T47D (cell line): ENCODE measurements around the gene ZNF462.

Experiments used
- DNase-seq, 2 experiments: peaks; one replicate each; pipeline versions ENCODE4 v3.0.0 to v3.0.0-alpha.2; 2011 to 2012; ENCODE audit warnings: low read depth in 1 of 2, low spot score in 1 of 2
- JUND ChIP-seq: IDR thresholded peaks from 2 replicates; pipeline ENCODE4 v1.6.1; 2012; ENCODE audit warnings: low read depth
- in situ Hi-C: cut with HindIII; loops from 2 replicates; pipeline ENCODE4 v1.10.0; 2016; ENCODE audit warnings: low sequenced_read_pairs, low pct_unique_long_range_greater_than_20kb

Gene ZNF462

DNA sequence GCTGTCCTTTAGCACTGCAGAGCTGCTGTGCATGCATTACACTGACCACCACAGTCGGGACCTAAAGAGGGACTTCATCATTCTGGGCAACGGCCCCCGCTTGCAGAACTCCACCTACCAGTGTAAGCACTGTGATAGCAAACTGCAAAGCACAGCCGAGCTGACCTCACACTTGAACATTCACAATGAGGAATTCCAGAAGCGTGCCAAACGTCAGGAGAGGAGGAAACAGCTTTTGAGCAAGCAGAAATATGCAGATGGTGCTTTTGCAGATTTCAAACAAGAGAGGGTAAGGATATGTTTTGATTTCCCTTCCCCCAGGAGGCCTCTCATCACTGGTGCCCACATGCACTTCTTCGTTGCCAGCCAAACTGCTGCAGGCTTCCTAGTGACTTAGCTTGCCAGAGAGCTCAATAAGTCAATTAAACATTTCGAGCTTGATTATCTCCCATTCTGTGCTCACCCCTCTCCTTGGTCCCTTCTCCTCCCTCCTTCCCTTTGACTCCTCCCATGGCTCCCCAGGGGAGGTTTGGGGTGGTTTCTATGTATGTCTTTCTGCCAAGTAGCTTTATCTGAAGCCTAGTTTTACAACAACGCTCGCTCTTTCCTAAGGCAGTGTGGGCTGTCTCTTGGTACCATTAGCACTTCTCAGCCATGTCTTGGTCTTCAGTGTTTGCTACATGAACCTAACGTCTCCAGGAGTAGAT is 66.7 kb downstream of the ZNF462 start:
- in situ Hi-C loops = no loop called here
- no peak for DNase-seq
- TF ChIP-seq JUND = no peak

DNA sequence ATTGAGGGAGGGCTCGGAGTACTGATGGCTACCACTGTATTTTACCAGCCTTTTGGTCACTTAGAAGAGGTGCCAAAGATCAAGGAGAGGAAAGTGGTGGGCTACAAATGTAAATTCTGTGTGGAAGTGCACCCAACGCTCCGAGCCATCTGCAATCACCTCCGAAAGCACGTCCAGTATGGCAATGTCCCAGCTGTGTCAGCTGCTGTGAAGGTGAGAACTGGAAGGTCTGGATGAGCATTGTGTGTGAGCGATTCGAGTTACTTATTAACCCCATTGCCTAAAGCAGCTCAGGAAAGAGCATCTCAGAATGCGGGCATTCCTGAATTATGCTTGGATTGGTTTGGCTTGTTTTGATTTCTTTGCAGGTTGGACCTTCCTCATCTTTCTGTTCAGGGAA is 67.5 kb downstream of the ZNF462 start:
- DNase-seq = no peak
- TF ChIP-seq JUND = no peak
- in situ Hi-C loops = no loop called here

DNA sequence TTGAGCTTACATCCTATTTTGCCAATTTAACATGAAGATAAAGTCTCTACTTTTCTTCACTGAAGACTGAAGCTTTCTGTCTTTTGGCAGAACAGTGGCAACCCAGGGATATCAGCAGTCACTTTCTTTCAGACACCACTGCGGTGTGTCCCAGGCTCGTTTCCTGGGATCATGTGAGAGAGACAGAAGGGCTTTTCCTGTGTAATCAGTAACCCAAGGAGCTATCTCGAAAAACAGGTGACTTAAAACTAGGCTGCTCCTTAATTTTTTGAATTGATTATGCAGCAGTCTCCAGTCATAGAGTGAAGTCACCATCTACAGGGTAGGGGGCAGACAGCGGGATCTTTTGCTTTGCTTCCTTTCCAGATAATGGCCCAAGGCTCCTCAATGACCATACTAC is 68.5 kb downstream of the ZNF462 start:
- in situ Hi-C loops = no loop called here
- DNase-seq = no peak
- no peak for TF ChIP-seq JUND

DNA sequence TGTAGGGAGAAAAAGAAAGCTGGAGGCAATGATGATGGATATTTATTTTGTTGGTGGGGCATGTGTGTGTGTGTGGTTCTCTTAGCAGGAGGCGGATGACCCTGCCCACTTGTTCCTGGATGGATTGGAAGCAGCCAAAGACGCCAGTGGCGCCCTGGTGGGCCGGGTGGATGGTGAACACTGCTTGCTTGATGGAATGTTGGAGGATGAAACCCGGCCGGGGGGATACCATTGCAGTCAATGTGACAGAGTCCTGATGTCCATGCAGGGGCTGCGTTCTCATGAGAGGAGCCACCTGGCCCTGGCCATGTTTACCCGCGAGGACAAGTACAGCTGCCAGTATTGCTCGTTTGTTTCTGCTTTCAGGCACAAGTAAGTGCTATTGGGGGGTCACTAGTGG is 69.2 kb downstream of the ZNF462 start:
- in situ Hi-C loops = no loop called here
- TF ChIP-seq JUND = no peak
- DNase-seq = no peak

- in situ Hi-C loops = no loop called here
Observed at GRCh38 chr9:106932675-106933074, 69.7 kb downstream of the ZNF462 start.

GRCh38 chr9:106933470-106933869 is 70.5 kb downstream of the ZNF462 start:
- no peak for DNase-seq
- no peak for TF ChIP-seq JUND
- in situ Hi-C loops = no loop called here

More at GRCh38 chr9:106932675-106933074, 69.7 kb downstream of the ZNF462 start:
- no peak for TF ChIP-seq JUND
- no peak for DNase-seq

DNA sequence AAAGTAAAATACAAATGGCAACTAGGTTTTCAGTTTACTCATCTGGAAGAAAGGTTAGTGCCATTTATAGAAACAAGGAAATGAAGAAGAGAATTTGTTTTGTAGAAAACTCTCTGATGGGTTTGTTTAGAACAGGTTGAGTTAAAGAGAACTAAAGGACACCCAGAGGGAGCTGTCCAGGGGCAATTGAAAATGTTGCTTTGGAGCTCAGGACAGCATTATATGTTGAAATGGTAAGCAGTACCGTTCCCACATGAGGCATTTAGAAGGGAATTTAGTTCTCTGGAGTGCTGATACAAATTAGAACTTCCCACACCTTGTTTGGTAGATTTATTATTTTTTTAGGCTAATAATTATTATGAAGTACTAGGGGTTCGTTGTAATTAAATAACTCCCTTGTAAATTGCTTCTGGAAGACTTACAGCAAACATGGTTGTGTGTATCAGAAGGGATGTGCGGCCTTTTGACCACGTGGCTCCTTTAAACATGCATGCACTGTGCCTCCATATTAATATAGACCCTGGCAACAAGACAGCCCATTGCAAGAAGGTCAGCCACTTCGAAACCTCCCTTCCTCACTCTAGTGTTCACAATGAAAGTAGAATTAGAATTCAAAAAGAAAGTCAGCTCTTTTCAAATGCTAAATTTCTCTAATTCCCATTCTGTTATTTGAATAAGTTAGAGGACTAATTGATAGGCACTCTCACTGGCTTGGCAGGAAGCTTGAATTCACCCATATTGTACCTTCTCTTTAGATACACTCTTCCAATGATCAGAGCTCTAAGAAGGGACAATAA is 71.7 kb downstream of the ZNF462 start:
- no peak for DNase-seq
- in situ Hi-C loops = no loop called here
- no peak for TF ChIP-seq JUND

- in situ Hi-C loops = no loop called here
- DNase-seq = no peak
- no peak for TF ChIP-seq JUND
Observed at GRCh38 chr9:106936680-106937079, 73.7 kb downstream of the ZNF462 start.

DNA sequence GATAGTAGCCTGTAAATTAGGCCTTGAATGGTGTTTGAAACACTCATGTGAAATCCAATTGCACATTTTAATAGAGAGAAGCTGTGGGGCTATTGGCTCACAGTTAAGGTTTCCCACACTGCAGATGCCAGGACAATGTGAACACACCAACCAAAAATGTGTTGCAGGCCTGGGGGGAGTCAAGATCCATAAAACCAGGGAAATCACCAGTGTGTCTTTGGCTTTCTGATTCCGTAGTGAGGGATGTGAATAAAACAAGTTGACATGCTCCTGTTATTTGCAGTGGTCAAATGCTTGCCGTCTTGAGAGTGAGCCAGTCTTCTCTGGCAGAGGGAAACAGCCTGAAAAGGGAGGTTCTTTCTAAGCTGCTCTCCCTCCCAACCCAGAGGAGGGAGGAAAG is 79.0 kb downstream of the ZNF462 start:
- no peak for DNase-seq
- in situ Hi-C loops = no loop called here
- no peak for TF ChIP-seq JUND

- in situ Hi-C loops = no loop called here
- no peak for TF ChIP-seq JUND
- DNase-seq = no peak
Observed at GRCh38 chr9:106945727-106946660, 83.0 kb downstream of the ZNF462 start.

- TF ChIP-seq JUND = no peak
- in situ Hi-C loops = no loop called here
- DNase-seq = no peak
Observed at GRCh38 chr9:106947106-106947900, 84.3 kb downstream of the ZNF462 start.

GRCh38 chr9:106953174-106953573 is 90.2 kb downstream of the ZNF462 start:
- no peak for TF ChIP-seq JUND
- in situ Hi-C loops = no loop called here
- DNase-seq = no peak
